HepG2 (cell line): ENCODE data around the gene ZNF511. TPM values are rescaled to one million over a fixed set of nuclear protein-coding genes. Genes with fewer than 3 reads are reported as not detected.

ENCODE experiments used
- ATAC-seq: fragments of 200-7000 bp; cut with Tn5 transposase; 3 replicates; pipeline ENCODE4 v1.9.1; 2020; ENCODE audit warnings: mild to moderate bottlenecking, moderate library complexity
- BruUV-seq: library from RNA; stranded (reverse); fragments of 400-500 nt; replicated peaks from 2 replicates; lab custom pipeline; 2021; lab: Mats Ljungman, UMichigan
- CTCF ChIA-PET: fragments of 300-600 bp; formaldehyde crosslinking; extraction: SDS; loops from one replicate; lab custom pipeline; 2021; ENCODE audit warnings: low total read pairs, inconsistent platforms, low intra/inter-chr PET ratio; lab: Yijun Ruan, JAX
- POLR2A ChIA-PET: fragments of 350-600 bp; sonication (Branson Sonifier 250); formaldehyde crosslinking; loops from one replicate; lab custom pipeline; 2020; ENCODE audit warnings: antibody characterized with exemption, inconsistent platforms; lab: Yijun Ruan, JAX
- DNase-seq: peaks from one replicate; pipeline ENCODE4 v3.0.0-alpha.2; 2015; ENCODE audit warnings: low spot score
- FAIRE-seq: peaks from 3 replicates; lab custom pipeline; 2011; peaks lifted over from hg19 to GRCh38; lab: Jason Lieb, UNC
- H2AFZ ChIP-seq: one replicate; pipeline ENCODE4 v1.6.1; 2011; ENCODE audit warnings: low read length, inconsistent platforms
- H3K27ac ChIP-seq: fragments of 300-600 bp; 3 replicates; pipeline ENCODE4 v1.8.0; 2011; ENCODE audit warnings: mixed run types, mild to moderate bottlenecking, mixed read lengths, low read length, inconsistent platforms; ENCODE audit not compliant: insufficient read depth; ENCODE audit errors: extremely low read length
- H3K27me3 ChIP-seq, 2 experiments: fragments of 200-600 bp in 1 of 2; 2 replicates in 1 of 2; 3 replicates in 1 of 2; pipeline versions ENCODE4 v1.6.0 to v1.8.0; 2011; ENCODE audit warnings: low read length in 2 of 2, mild to moderate bottlenecking in 2 of 2, moderate library complexity in 2 of 2, inconsistent platforms in 1 of 2; ENCODE audit not compliant: insufficient read depth in 2 of 2, control insufficient read depth in 1 of 2
- H3K36me3 ChIP-seq, 2 experiments: fragments of 200-600 bp in 1 of 2; replicated peaks in 1 of 2; 2 replicates in 1 of 2; 3 replicates in 1 of 2; pipeline versions ENCODE4 v1.5.1 to v1.8.0; 2011; ENCODE audit warnings: low read length in 2 of 2, inconsistent platforms in 1 of 2; ENCODE audit not compliant: insufficient read depth in 2 of 2, control insufficient read depth in 1 of 2
- H3K4me1 ChIP-seq: 2 replicates; pipeline ENCODE4 v1.5.1; 2012; ENCODE audit warnings: low read length, inconsistent platforms; ENCODE audit not compliant: insufficient read depth
- H3K4me2 ChIP-seq: 2 replicates; pipeline ENCODE4 v1.6.0; 2011; ENCODE audit warnings: low read depth, low read length, inconsistent platforms
- H3K4me3 ChIP-seq, 3 experiments: fragments of 200-600 bp in 1 of 3; sonication (generic), shearing (Covaris generic) in 1 of 3; replicated peaks in 1 of 3; 2 replicates each; pipeline ENCODE4 v1.5.1; 2011 to 2016; ENCODE audit warnings: low read length in 3 of 3, inconsistent platforms in 2 of 3, low read depth in 2 of 3, mild to moderate bottlenecking in 2 of 3, control low read depth in 1 of 3, mixed read lengths in 1 of 3; ENCODE audit not compliant: insufficient read depth in 1 of 3
- H3K79me2 ChIP-seq: one replicate; pipeline ENCODE4 v1.6.1; 2011; ENCODE audit warnings: low read length, inconsistent platforms; ENCODE audit not compliant: insufficient read depth
- H3K9ac ChIP-seq: 2 replicates; pipeline ENCODE4 v1.6.0; 2011; ENCODE audit warnings: mild to moderate bottlenecking, low read depth, low read length, inconsistent platforms; ENCODE audit not compliant: insufficient read depth
- H3K9me3 ChIP-seq: 2 replicates; pipeline ENCODE4 v1.5.1; 2012; ENCODE audit warnings: mild to moderate bottlenecking, low read length
- H4K20me1 ChIP-seq: 2 replicates; pipeline ENCODE4 v1.6.0; 2011; ENCODE audit warnings: inconsistent platforms, mild to moderate bottlenecking, low read length, moderate library complexity; ENCODE audit not compliant: insufficient read depth
- ADNP ChIP-seq: sonication (generic); formaldehyde crosslinking; IDR thresholded peaks from 2 replicates; pipeline ENCODE4 v1.4.0; 2020; ENCODE audit warnings: missing genetic modification reagents
- ARNT2 ChIP-seq: sonication (generic); formaldehyde crosslinking; IDR thresholded peaks from 2 replicates; pipeline ENCODE4 v1.8.0; 2022; ENCODE audit warnings: mild to moderate bottlenecking, low read depth, missing genetic modification reagents, moderate library complexity
- DMAP1 ChIP-seq: IDR thresholded peaks from 2 replicates; pipeline ENCODE4 v1.6.1; 2016
- FOXJ3 ChIP-seq: sonication (generic); formaldehyde crosslinking; IDR thresholded peaks from 2 replicates; pipeline ENCODE4 v1.4.0; 2020; ENCODE audit warnings: missing genetic modification reagents, mild to moderate bottlenecking, borderline replicate concordance
- FOXO1 ChIP-seq: sonication (generic); formaldehyde crosslinking; IDR thresholded peaks from 2 replicates; pipeline ENCODE4 v1.4.0; 2020; ENCODE audit warnings: missing genetic modification reagents
- GTF3A ChIP-seq: sonication (generic); formaldehyde crosslinking; conservative IDR thresholded peaks from 2 replicates; pipeline ENCODE4 v1.4.0; 2020; ENCODE audit warnings: mild to moderate bottlenecking, missing genetic modification reagents
- IKZF5 ChIP-seq: IDR thresholded peaks from 2 replicates; pipeline ENCODE4 v1.6.1; 2018; ENCODE audit warnings: missing genetic modification reagents, mild to moderate bottlenecking, missing compliant biosample characterization
- KDM6A ChIP-seq: IDR thresholded peaks from 2 replicates; pipeline ENCODE4 v1.6.1; 2016; ENCODE audit warnings: low read depth
- KMT2B ChIP-seq: IDR thresholded peaks from 2 replicates; pipeline ENCODE4 v1.6.1; 2016; ENCODE audit warnings: missing genetic modification reagents, missing compliant biosample characterization
- SAFB2 ChIP-seq: sonication (generic); formaldehyde crosslinking; IDR thresholded peaks from 2 replicates; pipeline ENCODE4 v1.5.1; 2020; ENCODE audit warnings: missing genetic modification reagents, low read depth, mild to moderate bottlenecking, borderline replicate concordance
- STAT5B ChIP-seq: sonication (generic); formaldehyde crosslinking; IDR thresholded peaks from 2 replicates; pipeline ENCODE4 v1.4.0; 2020; ENCODE audit warnings: missing genetic modification reagents
- THRA ChIP-seq: sonication (generic); formaldehyde crosslinking; IDR thresholded peaks from 2 replicates; pipeline ENCODE4 v1.4.0; 2020; ENCODE audit warnings: missing genetic modification reagents, borderline replicate concordance
- ZNF160 ChIP-seq: sonication (generic); formaldehyde crosslinking; IDR thresholded peaks from 2 replicates; pipeline ENCODE4 v1.8.0; 2022; ENCODE audit warnings: mild to moderate bottlenecking, inconsistent platforms, missing genetic modification reagents
- ZNF256 ChIP-seq: sonication (generic); formaldehyde crosslinking; conservative IDR thresholded peaks from 2 replicates; pipeline ENCODE4 v1.4.0; 2020; ENCODE audit warnings: missing genetic modification reagents
- ZNF296 ChIP-seq: sonication (generic); formaldehyde crosslinking; conservative IDR thresholded peaks from 2 replicates; pipeline ENCODE4 v1.5.0; 2020; ENCODE audit warnings: mild to moderate bottlenecking, missing genetic modification reagents
- ZNF354B ChIP-seq: sonication (generic); formaldehyde crosslinking; IDR thresholded peaks from 2 replicates; pipeline ENCODE4 v1.8.0; 2022; ENCODE audit warnings: mild to moderate bottlenecking, missing genetic modification reagents
- ZNF850 ChIP-seq: sonication (generic); formaldehyde crosslinking; conservative IDR thresholded peaks from 2 replicates; pipeline ENCODE4 v1.9.0; 2021; ENCODE audit warnings: mild to moderate bottlenecking, missing genetic modification reagents
- WGBS: methylation state at CpG from one replicate; pipeline ENCODE4 v1.1.6; 2017; ENCODE audit warnings: low lambda C conversion rate; 5-methylcytosine and 5-hydroxymethylcytosine counted together
- in situ Hi-C: cut with HindIII; loops from 2 replicates; pipeline ENCODE4 v1.10.0; 2017; ENCODE audit warnings: low pct_unique_long_range_greater_than_20kb; ENCODE audit not compliant: extremely low pct_ligation_motif_present
- intact Hi-C: fragments of 100-400 bp; cut with micrococcal nuclease; formaldehyde crosslinking; loops from one replicate; pipeline ENCODE4 v1.10.0; 2022; ENCODE audit not compliant: unreplicated experiment
- polyA plus RNA-seq, 8 experiments: library from polyadenylated mRNA; depleted of rRNA in 3 of 8; stranded (reverse) in 7 of 8; unstranded in 1 of 8; fragments of >200 nt; fragmentation: Illumina TruSeq in 4 of 8; extraction: Trizol in 4 of 8; gene quantifications; 2 replicates each; pipeline versions ENCODE4 v1.2.1 to v1.2.3, GENCODE V29; 2011 to 2016; ENCODE audit warnings: low read depth in 4 of 8, missing spikeins in 1 of 8, mixed read lengths in 1 of 8; ENCODE audit not compliant: insufficient read depth in 1 of 8
- total RNA-seq, 5 experiments: library from RNA; depleted of rRNA; stranded (reverse); fragments of >200 nt; fragmentation: Illumina TruSeq; extraction: Trizol; gene quantifications; 2 replicates each; pipeline ENCODE4 v1.2.3, GENCODE V29; 2016; ENCODE audit warnings: low read depth in 1 of 5
- TF ChIP-seq, protein P1 (sequence below): sonication (generic); formaldehyde crosslinking; IDR thresholded peaks from 2 replicates; pipeline ENCODE4 v1.4.0; 2020; ENCODE audit warnings: low read depth, mild to moderate bottlenecking, missing genetic modification reagents

ZNF511 gene
- total and polyA plus RNA-seq, 2 of the 13 experiments (the other 11 are each of a cell fraction or from before 2014, with no cell fraction given): 35.6 to 66.4 TPM

DNA sequence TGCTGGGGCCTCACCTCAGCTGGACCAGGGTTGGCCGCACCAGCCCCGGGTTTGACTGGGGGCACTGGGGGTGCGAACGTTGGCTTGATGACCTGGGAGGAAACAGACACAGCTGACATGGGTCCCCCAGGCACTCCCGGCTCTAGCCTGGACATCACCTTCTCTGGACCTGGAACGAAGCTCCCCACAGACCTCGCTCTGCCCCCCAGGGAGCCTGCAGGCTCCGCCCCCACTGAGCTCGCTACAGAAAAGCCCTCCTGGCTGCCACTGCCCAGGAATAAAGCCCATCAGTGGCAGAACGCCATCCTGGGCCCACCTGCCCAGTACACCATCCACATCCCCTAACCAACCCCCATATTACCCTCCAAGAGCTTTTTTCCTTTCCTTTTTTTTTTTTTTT lies 45.0 kb upstream of the ZNF511 start:
- no TSS peak for BruUV-seq
- POLR2A ChIA-PET: no interaction called here

More for the DNA sequence above, 45.0 kb upstream of the ZNF511 start:
- H3K27me3 ChIP-seq: peaks cover 9 to 36% of the 10 kb centered on the region in 2 experiments; a peak in 4 of 5 replicates
- WGBS: 56% methylated on average over 5 of the region's 10 CpGs
- H3K36me3 ChIP-seq: no peaks in the 10 kb centered on the region
- no peak overlapping the region for H3K9ac ChIP-seq
- H3K4me2 ChIP-seq: no peak overlapping the region
- TF ChIP-seq FOXO1 (CRISPR knock-in tag) (no peak), ZNF160 (CRISPR knock-in tag) (no peak), KMT2B (CRISPR knock-in tag) (no peak), GTF3A (CRISPR knock-in tag) (no peak), THRA (no peak), ADNP (CRISPR knock-in tag) (no peak), ZNF850 (CRISPR knock-in tag) (no peak), ARNT2 (no peak), ZNF296 (CRISPR knock-in tag) (no peak), IKZF5 (CRISPR knock-in tag) (no peak), DMAP1 (CRISPR knock-in tag) (no peak), KDM6A (CRISPR knock-in tag) (no peak), STAT5B (CRISPR knock-in tag) (no peak), SAFB2 (CRISPR knock-in tag) (no peak), FOXJ3 (CRISPR knock-in tag) (no peak), ZNF354B (CRISPR knock-in tag) (no peak), ZNF256 (no peak)
- TF ChIP-seq, protein P1, sequence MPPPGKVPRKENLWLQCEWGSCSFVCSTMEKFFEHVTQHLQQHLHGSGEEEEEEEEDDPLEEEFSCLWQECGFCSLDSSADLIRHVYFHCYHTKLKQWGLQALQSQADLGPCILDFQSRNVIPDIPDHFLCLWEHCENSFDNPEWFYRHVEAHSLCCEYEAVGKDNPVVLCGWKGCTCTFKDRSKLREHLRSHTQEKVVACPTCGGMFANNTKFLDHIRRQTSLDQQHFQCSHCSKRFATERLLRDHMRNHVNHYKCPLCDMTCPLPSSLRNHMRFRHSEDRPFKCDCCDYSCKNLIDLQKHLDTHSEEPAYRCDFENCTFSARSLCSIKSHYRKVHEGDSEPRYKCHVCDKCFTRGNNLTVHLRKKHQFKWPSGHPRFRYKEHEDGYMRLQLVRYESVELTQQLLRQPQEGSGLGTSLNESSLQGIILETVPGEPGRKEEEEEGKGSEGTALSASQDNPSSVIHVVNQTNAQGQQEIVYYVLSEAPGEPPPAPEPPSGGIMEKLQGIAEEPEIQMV (CRISPR knock-in tag): no peak
- TF ChIP-seq, all 625 proteins: peak for 0
- no peak for FAIRE-seq
- no peak for ATAC-seq
- CTCF ChIA-PET: no interaction called here
- H3K4me1 ChIP-seq: peaks cover 19% of the 10 kb centered on the region
- no peaks in the 10 kb centered on the region for H4K20me1 ChIP-seq
- in situ Hi-C loops: no loop called here
- intact Hi-C loops: no loop called here
- no peaks in the 10 kb centered on the region for H3K9me3 ChIP-seq
- DNase-seq: no peak
- H3K27ac ChIP-seq: no peak overlapping the region
- H3K79me2 ChIP-seq: no peaks in the 10 kb centered on the region
- no peak overlapping the region for H3K4me3 ChIP-seq
- no peak overlapping the region for H2AFZ ChIP-seq
